ENCODE measurements around the gene VPS37B.

VPS37B gene

GRCh38 chr12:122872815-122873361 lies 23.0 kb downstream of the VPS37B start:
- TF ChIP-seq GABPA (IDR thresholded peaks at IDR 0.05; ENCODE audit: low read depth): no peak
- no peak for TF ChIP-seq SPI1 (IDR thresholded peaks at IDR 0.05; ENCODE audit: borderline replicate concordance, low read depth)
- no peak for TF ChIP-seq CTCF (IDR thresholded peaks at IDR 0.05; ENCODE audit: insufficient read depth, low read length)
- TF ChIP-seq POLR2AphosphoS5 (IDR thresholded peaks at IDR 0.05; ENCODE audit: low read depth): no peak
- TF ChIP-seq, protein P1, sequence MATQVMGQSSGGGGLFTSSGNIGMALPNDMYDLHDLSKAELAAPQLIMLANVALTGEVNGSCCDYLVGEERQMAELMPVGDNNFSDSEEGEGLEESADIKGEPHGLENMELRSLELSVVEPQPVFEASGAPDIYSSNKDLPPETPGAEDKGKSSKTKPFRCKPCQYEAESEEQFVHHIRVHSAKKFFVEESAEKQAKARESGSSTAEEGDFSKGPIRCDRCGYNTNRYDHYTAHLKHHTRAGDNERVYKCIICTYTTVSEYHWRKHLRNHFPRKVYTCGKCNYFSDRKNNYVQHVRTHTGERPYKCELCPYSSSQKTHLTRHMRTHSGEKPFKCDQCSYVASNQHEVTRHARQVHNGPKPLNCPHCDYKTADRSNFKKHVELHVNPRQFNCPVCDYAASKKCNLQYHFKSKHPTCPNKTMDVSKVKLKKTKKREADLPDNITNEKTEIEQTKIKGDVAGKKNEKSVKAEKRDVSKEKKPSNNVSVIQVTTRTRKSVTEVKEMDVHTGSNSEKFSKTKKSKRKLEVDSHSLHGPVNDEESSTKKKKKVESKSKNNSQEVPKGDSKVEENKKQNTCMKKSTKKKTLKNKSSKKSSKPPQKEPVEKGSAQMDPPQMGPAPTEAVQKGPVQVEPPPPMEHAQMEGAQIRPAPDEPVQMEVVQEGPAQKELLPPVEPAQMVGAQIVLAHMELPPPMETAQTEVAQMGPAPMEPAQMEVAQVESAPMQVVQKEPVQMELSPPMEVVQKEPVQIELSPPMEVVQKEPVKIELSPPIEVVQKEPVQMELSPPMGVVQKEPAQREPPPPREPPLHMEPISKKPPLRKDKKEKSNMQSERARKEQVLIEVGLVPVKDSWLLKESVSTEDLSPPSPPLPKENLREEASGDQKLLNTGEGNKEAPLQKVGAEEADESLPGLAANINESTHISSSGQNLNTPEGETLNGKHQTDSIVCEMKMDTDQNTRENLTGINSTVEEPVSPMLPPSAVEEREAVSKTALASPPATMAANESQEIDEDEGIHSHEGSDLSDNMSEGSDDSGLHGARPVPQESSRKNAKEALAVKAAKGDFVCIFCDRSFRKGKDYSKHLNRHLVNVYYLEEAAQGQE (IDR thresholded peaks at IDR 0.05; ENCODE audit: insufficient replicate concordance, low read depth): no peak
- DNase-seq (ENCODE audit: low read depth in 1 of 2, low spot score in 1 of 2): no peak
- no peaks in the 10 kb centered on the region for H3K27me3 ChIP-seq (ENCODE audit: insufficient read depth, poor library complexity, severe bottlenecking)
- H3K27ac ChIP-seq (replicated peaks): peak overlapping the region; percentile 86
- no peak overlapping the region for H3K4me3 ChIP-seq (replicated peaks; ENCODE audit: insufficient read depth, low read length)

- peak; percentile 75 for TF ChIP-seq POLR2AphosphoS5 (IDR thresholded peaks at IDR 0.05; ENCODE audit: low read depth)
- TF ChIP-seq CTCF (IDR thresholded peaks at IDR 0.05; ENCODE audit: insufficient read depth, low read length): no peak
- no peak for TF ChIP-seq GABPA (IDR thresholded peaks at IDR 0.05; ENCODE audit: low read depth)
- TF ChIP-seq SPI1 (IDR thresholded peaks at IDR 0.05; ENCODE audit: borderline replicate concordance, low read depth): peak; percentile 49; the same call in 1 of the 2 replicates
- TF ChIP-seq, protein P1 (IDR thresholded peaks at IDR 0.05; ENCODE audit: insufficient replicate concordance, low read depth): no peak
- peak overlapping the region; percentile 34 for H3K4me3 ChIP-seq (replicated peaks; ENCODE audit: insufficient read depth, low read length)
- H3K27me3 ChIP-seq (ENCODE audit: insufficient read depth, poor library complexity, severe bottlenecking): no peaks in the 10 kb centered on the region
- peak overlapping the region; percentile 86 for H3K27ac ChIP-seq (replicated peaks)
- peak; percentile 82 to 86 for DNase-seq (ENCODE audit: low read depth in 1 of 2, low spot score in 1 of 2)
Measured at GRCh38 chr12:122871851-122872780, 23.8 kb downstream of the VPS37B start.

GRCh38 chr12:122870867-122871664 lies 24.9 kb downstream of the VPS37B start:
- Histone ChIP-seq H3K4me3 (replicated peaks; ENCODE audit: insufficient read depth, low read length) (peak overlapping the region; percentile 34), H3K27me3 (ENCODE audit: insufficient read depth, poor library complexity, severe bottlenecking) (no peaks in the 10 kb centered on the region), H3K27ac (replicated peaks) (peak overlapping the region; percentile 86)
- TF ChIP-seq POLR2AphosphoS5 (IDR thresholded peaks at IDR 0.05; ENCODE audit: low read depth): no peak
- DNase-seq (ENCODE audit: low read depth in 1 of 2, low spot score in 1 of 2): no peak
